Omental fat pad (tissue), 4 donors: ENCODE measurements around the gene BRMS1L. TPM values are rescaled to one million over a fixed set of nuclear protein-coding genes. Genes with fewer than 3 reads are reported as not detected.

ENCODE experiments used
- ATAC-seq: fragments of 150-250 bp; one replicate; pipeline ENCODE4 v1.9.1; 2016; ENCODE audit warnings: mild to moderate bottlenecking, moderate library complexity; ENCODE audit not compliant: low FRiP score
- DNase-seq: peaks from one replicate; pipeline ENCODE4 v3.0.0-alpha.2; 2019; ENCODE audit warnings: low spot score
- total RNA-seq, 4 donors: library from RNA; depleted of rRNA; stranded (reverse); fragments of >200 nt; gene quantifications; one replicate each; pipeline ENCODE4 v1.1.0, GENCODE V29; 2016
- TF ChIP-seq, protein P1 (sequence below), 3 donors: fragments of 450-650 bp; IDR thresholded peaks; one replicate each; pipeline ENCODE4 v1.5.1; 2016 to 2017; ENCODE audit warnings: antibody characterized with exemption in 3 of 3, mild to moderate bottlenecking in 3 of 3, moderate library complexity in 2 of 3

BRMS1L gene
- total RNA-seq, 4 donors from 2014 or later, result 4.0 to 9.1 (median 5.6) TPM

GRCh38 chr14:35890308-35890707, 64.2 kb downstream of the BRMS1L start:
- TF ChIP-seq, protein P1, sequence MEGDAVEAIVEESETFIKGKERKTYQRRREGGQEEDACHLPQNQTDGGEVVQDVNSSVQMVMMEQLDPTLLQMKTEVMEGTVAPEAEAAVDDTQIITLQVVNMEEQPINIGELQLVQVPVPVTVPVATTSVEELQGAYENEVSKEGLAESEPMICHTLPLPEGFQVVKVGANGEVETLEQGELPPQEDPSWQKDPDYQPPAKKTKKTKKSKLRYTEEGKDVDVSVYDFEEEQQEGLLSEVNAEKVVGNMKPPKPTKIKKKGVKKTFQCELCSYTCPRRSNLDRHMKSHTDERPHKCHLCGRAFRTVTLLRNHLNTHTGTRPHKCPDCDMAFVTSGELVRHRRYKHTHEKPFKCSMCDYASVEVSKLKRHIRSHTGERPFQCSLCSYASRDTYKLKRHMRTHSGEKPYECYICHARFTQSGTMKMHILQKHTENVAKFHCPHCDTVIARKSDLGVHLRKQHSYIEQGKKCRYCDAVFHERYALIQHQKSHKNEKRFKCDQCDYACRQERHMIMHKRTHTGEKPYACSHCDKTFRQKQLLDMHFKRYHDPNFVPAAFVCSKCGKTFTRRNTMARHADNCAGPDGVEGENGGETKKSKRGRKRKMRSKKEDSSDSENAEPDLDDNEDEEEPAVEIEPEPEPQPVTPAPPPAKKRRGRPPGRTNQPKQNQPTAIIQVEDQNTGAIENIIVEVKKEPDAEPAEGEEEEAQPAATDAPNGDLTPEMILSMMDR (IDR thresholded peaks at IDR 0.05), result no peak
- ATAC-seq, result no peak
- DNase-seq, result no peak

- no peak for DNase-seq
- no peak for ATAC-seq
- TF ChIP-seq, protein P1 (IDR thresholded peaks at IDR 0.05), result no peak
Observed at GRCh38 chr14:35895256-35895655, 69.1 kb downstream of the BRMS1L start.

GRCh38 chr14:35897616-35898111, 71.5 kb downstream of the BRMS1L start:
- DNase-seq (no peak), ATAC-seq (no peak)
- TF ChIP-seq, protein P1 (IDR thresholded peaks at IDR 0.05), result no peak

- TF ChIP-seq, protein P1 (IDR thresholded peaks at IDR 0.05), result no peak
- DNase-seq (no peak), ATAC-seq (no peak)
Observed at GRCh38 chr14:35898217-35898775, 72.2 kb downstream of the BRMS1L start.

GRCh38 chr14:35900741-35901140, 74.6 kb downstream of the BRMS1L start:
- TF ChIP-seq, protein P1 (IDR thresholded peaks at IDR 0.05), result no peak
- DNase-seq, result no peak

DNA sequence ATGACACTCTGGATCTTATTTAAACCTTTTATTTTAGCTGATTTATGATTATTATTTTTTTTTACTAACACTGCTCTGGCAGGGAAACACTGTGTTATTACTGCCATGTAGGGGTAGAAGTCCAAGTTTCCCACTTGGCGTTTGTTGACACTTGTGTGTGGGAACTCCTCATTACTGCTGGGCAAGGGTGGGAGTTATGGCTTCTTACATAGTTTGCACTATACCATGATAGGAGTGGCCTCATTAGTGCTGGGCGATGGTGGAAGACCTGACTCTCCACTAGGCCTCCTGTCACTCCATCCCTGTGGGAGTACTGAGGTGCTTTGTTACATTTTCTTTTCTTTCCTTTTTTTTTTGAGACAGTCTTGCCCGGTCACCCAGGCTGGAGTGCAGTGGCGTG, 83.5 kb downstream of the BRMS1L start:
- TF ChIP-seq, protein P1 (IDR thresholded peaks at IDR 0.05), result no peak
- DNase-seq (no peak), ATAC-seq (no peak)

More at GRCh38 chr14:35900741-35901140, 74.6 kb downstream of the BRMS1L start:
- ATAC-seq, result no peak

DNA sequence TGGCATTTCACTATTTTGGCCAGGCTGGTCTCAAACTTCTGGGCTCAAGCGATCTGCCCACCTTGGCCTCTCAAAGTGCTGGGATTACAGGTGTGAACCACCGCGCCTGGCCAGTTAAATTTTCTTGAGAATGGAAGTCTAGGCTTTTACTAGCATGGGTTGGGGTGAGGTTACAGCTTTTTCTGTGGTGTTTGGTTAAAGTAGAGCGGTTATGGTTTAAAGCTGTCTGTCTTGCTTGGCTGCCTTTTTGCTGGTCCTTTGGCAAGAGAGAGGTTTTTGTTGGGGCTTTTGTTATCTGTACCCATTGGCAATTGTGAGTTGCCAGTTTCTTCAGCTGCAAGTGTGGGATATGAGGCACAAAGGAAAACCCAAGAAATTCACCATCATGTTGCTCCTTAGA, 84.1 kb downstream of the BRMS1L start:
- DNase-seq (no peak), ATAC-seq (no peak)
- TF ChIP-seq, protein P1 (IDR thresholded peaks at IDR 0.05), result no peak
